Right lobe of liver (tissue), 4 donors: Measurements from ENCODE around the gene PXK.

ENCODE experiments used
- CTCF ChIP-seq, 4 donors: fragments of 200-600 bp in 3 of 4; fragments of 450-650 bp in 1 of 4; IDR thresholded peaks; one replicate each; pipeline versions ENCODE4 v1.5.1 to v1.8.0; 2016 to 2022; ENCODE audit warnings: antibody characterized with exemption in 4 of 4, mild to moderate bottlenecking in 2 of 4
- POLR2A ChIP-seq: fragments of 450-650 bp; IDR thresholded peaks from one replicate; pipeline ENCODE4 v1.6.1; 2017; ENCODE audit warnings: antibody characterized with exemption, mild to moderate bottlenecking
- donor health status: DM: no; HTN: no; CAD: no.
- donor health status: DM: no; HTN: no; CAD: no.
- donor health status: DM: no; HTN: yes; CAD: no.

- TF ChIP-seq CTCF (IDR thresholded peaks at IDR 0.05) (no peak), POLR2A (no peak)
These were observed 61.6 kb downstream of the PXK start for GRCh38 chr3:58394339-58394738.
